CD1c-positive myeloid dendritic cell (primary cell): ENCODE measurements around the gene TAS1R3.

ENCODE experiments used
- DNase-seq: peaks from one replicate; pipeline ENCODE4 v3.0.0-alpha.2; 2016; ENCODE audit errors: extremely low spot score

Gene TAS1R3

DNA sequence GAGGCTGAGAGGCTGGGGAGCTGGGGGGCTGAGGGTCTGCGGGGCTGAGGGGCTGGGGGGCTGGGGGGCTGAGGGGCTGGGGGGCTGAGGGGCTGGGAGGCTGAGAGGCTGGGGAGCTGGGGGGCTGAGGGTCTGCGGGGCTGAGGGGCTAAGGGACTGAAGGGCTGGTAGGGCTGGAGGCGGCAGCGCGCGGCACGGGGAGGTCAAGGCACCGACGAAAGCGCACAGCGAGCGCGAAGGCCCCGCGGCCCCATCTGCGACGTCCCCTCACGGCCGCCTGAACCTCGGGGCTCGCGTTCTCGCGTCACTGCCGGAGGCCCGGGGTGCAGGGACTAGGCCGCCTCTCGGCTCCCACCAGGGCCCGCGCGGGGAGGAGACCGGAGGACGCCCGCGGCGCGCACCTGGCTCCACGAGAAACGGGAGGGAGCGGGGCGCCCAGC, 7.0 kb upstream of the TAS1R3 start:
- no peak for DNase-seq

DNA sequence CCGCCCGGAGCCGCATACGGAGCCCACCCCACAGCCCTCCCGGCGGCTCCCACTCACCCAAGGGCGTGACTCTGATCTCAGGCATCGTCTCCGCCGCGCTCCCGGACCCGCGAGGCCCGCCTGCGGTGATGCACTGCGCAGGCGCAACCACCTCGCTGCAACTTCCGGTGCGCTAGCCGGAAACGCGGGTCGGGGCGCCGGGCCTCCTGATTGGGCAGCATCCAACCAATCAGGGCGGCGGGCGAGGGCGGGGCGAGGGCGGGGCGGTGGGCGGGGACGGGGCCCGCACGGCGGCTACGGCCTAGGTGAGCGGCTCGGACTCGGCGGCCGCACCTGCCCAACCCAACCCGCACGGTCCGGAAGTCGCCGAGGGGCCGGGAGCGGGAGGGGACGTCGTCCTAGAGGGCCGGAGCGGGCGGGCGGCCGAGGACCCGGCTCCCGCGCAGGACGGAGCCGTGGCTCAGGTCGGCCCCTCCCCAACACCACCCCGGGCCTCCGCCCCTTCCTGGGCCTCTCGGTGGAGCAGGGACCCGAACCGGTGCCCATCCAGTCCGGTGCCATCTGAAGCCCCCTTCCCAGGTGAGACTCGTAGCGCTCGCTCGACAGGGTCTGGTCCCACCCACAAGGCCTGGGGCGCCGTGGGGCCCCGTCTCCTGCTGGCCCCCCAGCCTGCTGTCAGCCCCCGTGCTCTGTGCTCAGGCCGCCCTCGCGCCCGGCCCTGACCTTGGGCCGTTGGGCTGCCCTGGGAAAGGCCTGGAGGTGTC, 6.4 kb upstream of the TAS1R3 start, which contains the start of the genes CPTP and INTS11:
CPTP (plus strand) TSS at position 279 of the 764 bp plus-strand sequence. CDS start 2,109 bp downstream, outside the sequence.
INTS11 (minus strand) TSS at position 137 of the 764 bp plus-strand sequence; CDS start at position 85, 52 bp downstream.
- peak; percentile 96 for DNase-seq

DNA sequence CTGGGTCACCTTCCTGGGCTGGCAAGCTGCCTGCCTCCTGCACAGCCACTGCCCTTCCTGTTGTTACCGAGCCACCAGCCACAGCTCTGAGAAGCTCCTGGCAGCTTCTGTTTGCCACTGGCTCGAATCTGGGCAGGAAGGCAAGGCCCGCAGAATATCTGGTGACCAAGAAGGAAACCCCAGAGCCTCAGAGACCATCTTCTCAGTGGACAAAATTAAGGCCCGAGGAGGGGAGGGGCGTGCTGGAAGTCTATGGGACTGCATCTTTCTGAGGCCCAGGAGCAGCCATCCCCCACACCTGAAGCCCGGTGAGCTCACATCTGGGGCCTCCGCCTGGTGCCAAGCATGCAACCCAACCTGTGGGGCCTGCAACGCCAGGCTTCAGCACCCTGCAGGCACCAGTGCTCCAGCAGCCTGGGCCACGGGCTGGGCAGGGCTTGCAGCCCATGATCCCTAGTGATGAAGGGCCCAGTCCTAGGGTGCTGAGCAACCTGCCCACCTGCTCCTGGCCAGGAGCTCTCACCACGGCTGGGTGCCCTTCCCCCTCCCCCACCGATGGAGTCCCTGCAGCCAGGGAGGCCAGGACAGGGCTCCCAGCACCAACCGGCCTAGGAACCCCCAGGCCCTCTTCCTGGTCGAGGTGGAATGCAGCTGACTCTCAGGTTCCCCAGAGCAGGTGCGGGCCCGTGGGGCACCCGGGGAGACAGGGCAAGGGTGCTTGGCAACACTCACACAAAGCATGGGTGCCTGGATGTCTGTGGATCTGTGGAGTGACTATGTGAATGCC, 5.6 kb upstream of the TAS1R3 start:
- no peak for DNase-seq

DNA sequence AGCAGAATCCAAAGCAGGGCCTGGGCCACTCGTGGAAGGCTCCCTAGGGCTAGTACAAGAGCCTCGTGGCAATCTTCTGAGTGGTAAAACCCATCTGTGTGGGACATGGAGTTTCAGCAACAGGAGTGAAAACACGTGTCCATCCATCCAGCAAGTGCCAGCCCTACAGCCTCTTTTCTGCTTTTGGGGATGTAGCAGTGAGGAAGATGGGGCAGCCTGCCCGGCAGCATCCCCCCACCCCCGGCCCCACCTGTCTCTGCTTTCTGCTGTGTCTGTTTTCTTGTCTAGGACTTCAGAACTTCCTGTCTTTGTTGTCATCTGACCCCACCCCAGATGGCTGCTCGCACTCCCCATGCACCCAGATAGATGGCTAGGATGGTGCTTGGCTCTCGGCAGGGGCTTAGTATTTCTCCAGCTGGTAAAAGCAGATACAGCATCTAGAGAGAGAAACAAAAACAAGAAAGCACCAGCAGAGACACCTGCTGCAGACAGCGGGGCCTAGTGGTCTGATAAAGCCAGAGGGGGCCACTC, 4.9 kb upstream of the TAS1R3 start:
- no peak for DNase-seq

DNA sequence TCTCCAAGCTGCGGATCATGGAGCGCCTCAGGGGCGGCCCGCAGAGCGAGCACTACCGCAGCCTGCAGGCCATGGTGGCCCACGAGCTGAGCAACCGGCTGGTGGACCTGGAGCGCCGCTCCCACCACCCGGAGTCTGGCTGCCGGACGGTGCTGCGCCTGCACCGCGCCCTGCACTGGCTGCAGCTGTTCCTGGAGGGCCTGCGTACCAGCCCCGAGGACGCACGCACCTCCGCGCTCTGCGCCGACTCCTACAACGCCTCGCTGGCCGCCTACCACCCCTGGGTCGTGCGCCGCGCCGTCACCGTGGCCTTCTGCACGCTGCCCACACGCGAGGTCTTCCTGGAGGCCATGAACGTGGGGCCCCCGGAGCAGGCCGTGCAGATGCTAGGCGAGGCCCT, 3.8 kb upstream of the TAS1R3 start:
- no peak for DNase-seq

DNA sequence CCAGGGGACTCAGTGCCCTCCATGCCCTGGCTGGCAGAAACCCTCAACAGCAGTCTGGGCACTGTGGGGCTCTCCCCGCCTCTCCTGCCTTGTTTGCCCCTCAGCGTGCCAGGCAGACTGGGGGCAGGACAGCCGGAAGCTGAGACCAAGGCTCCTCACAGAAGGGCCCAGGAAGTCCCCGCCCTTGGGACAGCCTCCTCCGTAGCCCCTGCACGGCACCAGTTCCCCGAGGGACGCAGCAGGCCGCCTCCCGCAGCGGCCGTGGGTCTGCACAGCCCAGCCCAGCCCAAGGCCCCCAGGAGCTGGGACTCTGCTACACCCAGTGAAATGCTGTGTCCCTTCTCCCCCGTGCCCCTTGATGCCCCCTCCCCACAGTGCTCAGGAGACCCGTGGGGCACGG, 2.8 kb upstream of the TAS1R3 start:
- no peak for DNase-seq

DNA sequence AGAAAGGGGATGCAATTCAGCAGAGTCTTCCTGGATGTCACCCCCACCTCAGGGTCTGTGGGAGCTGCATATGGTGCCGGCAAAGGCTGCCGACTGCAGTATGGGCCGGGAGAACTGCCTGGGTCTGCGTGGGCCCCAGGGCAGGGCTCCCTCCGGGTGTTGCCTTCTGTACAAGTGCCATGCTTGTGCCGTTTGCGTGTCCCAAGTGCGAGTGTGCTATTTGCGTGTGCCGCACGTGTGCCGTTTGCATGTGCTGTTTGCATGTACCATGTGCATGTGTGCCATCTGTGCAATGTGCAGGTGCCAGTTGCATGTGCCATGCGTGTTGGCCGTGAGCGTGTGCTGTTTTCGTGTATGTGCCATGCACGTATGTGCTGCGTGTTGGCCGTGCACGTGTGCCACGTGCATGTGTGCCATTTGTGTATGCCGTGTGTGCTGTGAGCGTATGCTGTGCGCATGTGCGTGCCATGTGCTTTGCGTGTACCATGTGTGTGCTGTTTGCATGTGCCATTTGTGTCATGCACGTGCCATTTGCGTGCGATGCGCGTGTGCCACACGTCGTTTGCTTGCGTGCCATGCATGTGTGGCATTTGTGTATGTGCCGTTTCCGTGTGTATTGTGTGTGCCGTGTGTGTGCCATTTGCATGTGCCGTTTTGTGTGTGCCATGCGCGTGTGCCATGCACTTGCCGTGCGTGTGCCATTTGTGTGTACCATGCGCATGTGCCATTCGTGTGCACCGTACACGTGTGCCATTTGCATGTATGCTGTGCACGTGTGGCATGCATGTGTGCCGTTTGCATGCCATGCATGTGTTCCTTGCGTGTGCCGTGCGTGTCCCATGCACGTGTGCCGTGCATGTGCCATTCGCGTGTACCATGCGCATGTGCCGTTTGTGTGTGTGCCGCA, 1.5 kb upstream of the TAS1R3 start:
- DNase-seq, result no peak

DNA sequence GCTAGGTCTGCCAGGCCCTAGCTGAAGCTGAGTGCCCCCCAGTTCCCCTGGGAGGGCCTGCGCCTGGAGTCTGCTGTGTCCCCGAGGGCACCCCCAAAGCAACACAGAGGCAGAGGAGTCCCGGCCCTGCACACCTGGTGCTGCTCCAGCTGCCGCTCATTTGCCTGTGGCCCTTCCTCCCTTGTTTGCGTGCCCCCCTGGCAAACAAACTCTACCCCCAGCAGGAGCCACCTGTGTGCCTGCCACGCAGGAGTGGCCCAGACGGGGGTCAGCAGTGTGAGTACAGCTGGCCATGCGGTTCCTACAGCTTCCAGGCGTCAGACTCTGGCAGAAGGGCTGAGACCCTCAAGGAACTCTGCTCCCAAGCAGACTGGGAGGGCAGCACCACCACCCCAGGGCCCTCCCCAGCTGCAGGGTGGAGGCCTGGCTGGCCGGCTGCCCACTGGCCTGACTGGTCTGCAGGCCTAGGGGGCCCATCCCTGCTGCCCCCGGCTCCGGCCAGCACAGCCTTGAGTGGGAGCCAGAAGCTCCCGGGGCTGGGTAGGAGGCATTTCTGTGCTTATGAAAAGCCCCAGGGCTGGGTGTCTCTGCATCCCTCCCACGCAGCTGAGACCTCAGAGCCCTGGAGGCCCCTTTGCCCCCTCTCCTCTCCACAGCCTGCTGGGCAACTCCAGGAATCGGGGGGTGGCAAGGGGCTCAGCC, 563 bp upstream of the TAS1R3 start:
- no peak for DNase-seq

DNA sequence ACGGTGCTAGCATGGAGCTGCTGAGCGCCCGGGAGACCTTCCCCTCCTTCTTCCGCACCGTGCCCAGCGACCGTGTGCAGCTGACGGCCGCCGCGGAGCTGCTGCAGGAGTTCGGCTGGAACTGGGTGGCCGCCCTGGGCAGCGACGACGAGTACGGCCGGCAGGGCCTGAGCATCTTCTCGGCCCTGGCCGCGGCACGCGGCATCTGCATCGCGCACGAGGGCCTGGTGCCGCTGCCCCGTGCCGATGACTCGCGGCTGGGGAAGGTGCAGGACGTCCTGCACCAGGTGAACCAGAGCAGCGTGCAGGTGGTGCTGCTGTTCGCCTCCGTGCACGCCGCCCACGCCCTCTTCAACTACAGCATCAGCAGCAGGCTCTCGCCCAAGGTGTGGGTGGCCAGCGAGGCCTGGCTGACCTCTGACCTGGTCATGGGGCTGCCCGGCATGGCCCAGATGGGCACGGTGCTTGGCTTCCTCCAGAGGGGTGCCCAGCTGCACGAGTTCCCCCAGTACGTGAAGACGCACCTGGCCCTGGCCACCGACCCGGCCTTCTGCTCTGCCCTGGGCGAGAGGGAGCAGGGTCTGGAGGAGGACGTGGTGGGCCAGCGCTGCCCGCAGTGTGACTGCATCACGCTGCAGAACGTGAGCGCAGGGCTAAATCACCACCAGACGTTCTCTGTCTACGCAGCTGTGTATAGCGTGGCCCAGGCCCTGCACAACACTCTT, 1.1 kb downstream of the TAS1R3 start:
- no peak for DNase-seq

DNA sequence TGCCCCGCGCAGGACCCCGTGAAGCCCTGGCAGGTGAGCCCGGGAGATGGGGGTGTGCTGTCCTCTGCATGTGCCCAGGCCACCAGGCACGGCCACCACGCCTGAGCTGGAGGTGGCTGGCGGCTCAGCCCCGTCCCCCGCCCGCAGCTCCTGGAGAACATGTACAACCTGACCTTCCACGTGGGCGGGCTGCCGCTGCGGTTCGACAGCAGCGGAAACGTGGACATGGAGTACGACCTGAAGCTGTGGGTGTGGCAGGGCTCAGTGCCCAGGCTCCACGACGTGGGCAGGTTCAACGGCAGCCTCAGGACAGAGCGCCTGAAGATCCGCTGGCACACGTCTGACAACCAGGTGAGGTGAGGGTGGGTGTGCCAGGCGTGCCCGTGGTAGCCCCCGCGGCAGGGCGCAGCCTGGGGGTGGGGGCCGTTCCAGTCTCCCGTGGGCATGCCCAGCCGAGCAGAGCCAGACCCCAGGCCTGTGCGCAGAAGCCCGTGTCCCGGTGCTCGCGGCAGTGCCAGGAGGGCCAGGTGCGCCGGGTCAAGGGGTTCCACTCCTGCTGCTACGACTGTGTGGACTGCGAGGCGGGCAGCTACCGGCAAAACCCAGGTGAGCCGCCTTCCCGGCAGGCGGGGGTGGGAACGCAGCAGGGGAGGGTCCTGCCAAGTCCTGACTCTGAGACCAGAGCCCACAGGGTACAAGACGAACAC, 1.8 kb downstream of the TAS1R3 start:
- DNase-seq, result no peak

DNA sequence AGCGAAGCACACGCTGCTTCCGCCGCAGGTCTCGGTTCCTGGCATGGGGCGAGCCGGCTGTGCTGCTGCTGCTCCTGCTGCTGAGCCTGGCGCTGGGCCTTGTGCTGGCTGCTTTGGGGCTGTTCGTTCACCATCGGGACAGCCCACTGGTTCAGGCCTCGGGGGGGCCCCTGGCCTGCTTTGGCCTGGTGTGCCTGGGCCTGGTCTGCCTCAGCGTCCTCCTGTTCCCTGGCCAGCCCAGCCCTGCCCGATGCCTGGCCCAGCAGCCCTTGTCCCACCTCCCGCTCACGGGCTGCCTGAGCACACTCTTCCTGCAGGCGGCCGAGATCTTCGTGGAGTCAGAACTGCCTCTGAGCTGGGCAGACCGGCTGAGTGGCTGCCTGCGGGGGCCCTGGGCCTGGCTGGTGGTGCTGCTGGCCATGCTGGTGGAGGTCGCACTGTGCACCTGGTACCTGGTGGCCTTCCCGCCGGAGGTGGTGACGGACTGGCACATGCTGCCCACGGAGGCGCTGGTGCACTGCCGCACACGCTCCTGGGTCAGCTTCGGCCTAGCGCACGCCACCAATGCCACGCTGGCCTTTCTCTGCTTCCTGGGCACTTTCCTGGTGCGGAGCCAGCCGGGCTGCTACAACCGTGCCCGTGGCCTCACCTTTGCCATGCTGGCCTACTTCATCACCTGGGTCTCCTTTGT, 2.6 kb downstream of the TAS1R3 start:
- DNase-seq, result no peak

DNA sequence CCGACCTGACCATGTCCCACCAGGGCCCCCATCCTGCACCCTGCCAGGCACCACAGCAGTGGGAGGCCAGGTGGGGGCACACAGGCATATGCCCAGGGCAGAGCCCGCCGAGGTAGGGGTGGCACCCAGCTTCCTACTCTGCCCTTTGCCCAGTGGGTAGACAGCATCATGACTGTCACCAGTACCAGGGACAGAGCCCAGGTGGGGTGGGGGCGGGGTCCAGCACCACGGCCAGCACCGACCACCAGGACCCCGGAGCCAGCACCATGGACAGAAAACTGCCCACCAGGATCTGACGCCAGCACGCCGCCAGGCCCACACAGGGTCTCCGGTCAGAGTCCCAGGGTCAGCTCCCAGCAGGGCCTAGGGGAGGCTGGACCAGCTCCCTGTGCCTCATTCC, 3.8 kb downstream of the TAS1R3 start:
- DNase-seq, result no peak

DNA sequence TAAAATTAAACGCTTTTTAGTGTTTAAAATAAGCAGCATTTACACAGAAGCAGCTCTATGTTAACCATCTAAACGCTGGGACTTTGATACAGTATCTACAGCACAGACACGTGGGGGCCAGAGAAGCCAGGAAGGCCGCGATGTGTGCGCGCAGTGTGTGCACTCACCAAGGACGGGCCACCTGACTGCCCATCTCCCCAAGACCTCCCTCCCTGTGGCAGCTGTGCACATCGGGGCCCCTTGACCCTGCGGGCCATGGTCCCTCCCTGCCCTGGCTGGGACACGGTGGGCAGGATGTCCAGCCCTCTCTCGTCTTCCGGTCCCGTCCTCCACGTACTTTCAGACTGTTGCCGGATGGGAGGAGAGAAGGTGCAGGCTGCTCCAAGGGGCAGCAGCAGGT, 4.2 kb downstream of the TAS1R3 start:
- no peak for DNase-seq

DNA sequence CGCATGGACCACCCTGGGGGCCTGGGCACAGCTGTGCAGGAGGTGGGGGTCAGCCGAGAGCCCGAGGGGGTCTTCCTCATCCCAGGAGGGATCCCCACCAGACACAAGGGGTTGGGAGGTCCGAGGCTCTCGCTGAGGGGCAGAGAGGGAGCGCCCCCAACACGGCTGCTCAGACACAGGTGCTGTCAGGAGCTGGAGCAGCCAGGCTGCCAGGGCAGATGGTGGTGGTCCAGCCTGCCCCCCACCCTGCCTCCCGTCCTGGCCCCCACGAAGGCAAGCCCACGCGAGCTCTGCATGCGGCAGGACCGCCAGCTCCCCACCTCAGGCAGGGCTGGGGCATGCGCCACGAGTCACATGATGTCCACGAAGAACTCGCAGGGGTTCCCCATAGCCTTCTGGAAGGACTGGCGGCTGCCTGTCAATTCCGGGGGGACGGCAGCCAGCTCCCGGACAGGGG, 4.7 kb downstream of the TAS1R3 start:
- DNase-seq, result no peak

DNA sequence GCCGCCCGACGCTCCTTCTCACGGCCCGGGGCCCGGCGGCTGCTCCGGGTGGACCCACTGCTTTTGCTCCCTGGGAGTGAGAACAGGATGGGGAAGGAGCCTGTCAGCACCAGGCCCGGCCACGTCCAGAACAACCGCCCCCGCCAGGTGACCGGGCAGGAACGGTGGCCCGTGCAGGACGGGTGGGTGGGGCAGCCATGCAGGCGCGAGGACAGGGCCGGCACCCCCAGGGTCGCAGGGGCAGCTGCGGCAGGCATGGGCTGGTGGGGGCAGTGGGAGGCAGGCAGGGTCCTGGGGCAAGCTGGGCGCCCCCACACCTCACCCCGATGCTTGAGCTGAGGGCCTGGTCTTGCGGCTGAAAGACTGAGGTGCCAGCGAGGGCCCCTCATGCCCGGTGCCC, 5.4 kb downstream of the TAS1R3 start:
- DNase-seq, result no peak

DNA sequence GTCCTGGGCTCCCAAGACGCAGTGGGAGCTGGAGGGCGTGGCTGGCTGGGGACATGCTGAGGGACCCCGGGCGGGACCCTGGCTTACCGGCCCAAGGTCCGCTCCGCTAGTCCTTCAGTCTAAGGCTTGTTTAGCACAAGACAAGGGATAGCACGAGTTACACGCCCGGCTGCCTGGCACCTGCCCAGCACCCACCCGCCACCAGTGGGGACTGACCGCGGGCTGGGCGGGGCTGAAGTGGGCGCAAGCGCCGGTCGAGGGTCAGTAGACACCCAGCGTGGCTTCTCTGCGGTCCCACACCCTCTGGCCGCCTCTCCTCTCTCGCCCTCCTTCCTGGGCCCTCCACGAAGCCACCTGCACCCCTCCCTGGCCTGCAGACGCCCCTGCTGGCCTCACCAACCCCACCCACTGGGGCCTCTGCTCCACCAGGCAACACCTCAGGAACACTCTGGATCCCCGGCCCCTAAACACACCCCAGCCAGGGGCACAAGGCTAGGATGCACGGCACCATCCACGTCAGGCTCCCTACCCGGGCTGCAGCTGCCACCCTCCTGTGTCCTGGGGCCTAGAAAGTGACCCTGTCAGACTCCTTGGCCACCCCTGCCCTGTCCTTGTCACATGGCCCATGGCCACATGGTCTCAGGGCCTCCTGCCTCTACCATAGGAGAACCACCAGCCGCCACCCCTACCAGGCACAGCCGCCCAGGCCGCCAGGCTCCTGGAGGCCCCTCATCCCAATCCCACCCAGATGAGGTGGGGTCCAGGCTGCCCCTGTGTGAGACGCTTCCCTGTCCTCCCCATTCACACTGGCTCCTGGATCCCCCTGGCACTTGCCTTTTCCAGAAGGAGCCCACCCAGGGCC, 6.1 kb downstream of the TAS1R3 start:
- no peak for DNase-seq

DNA sequence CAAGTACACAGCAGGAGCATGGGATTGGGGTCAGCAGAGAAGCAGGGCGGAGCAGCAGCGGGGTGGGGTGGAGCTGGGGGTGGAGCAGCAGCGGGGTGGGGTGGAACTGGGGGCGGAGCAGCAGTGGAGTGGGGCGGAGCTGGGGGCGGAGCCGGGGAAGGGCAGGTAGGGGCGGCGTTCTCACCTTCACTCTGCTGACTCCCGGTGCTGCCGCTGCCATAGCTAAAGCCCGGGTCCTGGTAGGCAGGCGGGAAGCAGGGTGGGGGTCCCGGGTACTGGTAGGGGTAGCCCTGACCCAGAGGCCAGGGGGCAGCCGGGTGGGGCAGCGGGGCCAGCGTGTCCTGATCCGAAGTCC, 6.7 kb downstream of the TAS1R3 start:
- no peak for DNase-seq

DNA sequence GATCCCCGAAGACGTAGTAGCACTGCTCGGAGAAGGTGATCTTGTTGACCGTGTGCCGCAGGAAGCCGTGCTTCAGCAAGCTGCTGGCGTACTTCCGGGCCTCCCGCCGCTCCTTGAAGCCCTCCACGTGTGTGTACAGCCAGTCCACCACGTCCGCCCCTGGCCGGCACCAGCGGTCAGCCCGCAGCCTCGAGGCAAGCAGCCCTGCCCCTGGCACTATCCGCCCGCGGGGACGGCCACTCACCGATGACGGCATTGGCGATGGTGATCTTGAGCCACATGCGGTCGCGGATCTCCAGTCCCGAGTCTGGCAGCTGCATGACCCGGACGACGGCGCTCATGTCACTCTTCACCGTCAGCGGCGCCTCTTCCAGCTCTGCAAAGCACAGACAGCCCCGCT, 7.2 kb downstream of the TAS1R3 start:
- no peak for DNase-seq
